Epithelial cell of proximal tubule (primary cell): ENCODE measurements around the gene PDHX. TPM values are rescaled to one million over a fixed set of nuclear protein-coding genes. Genes with fewer than 3 reads are reported as not detected.
"Not testable (repeated sequence)": the region's sequence is repeated elsewhere in the genome, so short reads cannot be mapped to it uniquely, and the experiment has no call there.

ENCODE experiments used
- DNase-seq: peaks from one replicate; pipeline ENCODE4 v3.0.0-alpha.2; 2011; ENCODE audit warnings: low read depth
- H3K4me3 ChIP-seq: 2 replicates; pipeline ENCODE4 v1.5.1; 2011; ENCODE audit warnings: low read depth, mild to moderate bottlenecking, low read length
- total RNA-seq: library from RNA; depleted of rRNA; stranded (reverse); fragments of >200 nt; gene quantifications from 2 replicates; pipeline ENCODE4 v1.2.3, GENCODE V29; 2015
- TF ChIP-seq, protein P1 (sequence below): conservative IDR thresholded peaks from 2 replicates; pipeline ENCODE4 v1.5.1; 2012; ENCODE audit warnings: low read depth, mild to moderate bottlenecking, low read length

The PDHX gene
- total RNA-seq, 1 donor from 2014 or later = 19.3 TPM

DNA sequence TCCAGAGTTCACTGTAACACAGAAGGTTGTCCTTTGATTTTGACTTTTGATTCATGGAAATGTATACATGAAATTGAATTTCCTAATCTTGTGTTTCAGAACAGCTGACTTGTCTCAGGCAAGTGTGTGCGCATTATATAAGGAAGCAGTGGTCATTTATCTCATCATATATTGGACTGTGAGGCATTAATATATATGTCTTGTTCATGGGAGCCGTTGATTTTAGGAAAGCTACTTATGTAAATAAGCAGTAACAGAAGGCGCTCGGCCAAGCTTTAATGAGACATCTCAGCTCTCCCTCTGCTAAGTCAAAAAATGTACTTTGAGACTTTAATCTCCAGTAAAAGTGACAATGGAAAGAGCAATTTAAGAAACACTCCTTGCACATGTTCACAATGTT is 100.5 kb downstream of the PDHX start:
- H3K4me3 ChIP-seq = no peak overlapping the region
- no peak for DNase-seq
- TF ChIP-seq, protein P1, sequence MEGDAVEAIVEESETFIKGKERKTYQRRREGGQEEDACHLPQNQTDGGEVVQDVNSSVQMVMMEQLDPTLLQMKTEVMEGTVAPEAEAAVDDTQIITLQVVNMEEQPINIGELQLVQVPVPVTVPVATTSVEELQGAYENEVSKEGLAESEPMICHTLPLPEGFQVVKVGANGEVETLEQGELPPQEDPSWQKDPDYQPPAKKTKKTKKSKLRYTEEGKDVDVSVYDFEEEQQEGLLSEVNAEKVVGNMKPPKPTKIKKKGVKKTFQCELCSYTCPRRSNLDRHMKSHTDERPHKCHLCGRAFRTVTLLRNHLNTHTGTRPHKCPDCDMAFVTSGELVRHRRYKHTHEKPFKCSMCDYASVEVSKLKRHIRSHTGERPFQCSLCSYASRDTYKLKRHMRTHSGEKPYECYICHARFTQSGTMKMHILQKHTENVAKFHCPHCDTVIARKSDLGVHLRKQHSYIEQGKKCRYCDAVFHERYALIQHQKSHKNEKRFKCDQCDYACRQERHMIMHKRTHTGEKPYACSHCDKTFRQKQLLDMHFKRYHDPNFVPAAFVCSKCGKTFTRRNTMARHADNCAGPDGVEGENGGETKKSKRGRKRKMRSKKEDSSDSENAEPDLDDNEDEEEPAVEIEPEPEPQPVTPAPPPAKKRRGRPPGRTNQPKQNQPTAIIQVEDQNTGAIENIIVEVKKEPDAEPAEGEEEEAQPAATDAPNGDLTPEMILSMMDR = no peak

DNA sequence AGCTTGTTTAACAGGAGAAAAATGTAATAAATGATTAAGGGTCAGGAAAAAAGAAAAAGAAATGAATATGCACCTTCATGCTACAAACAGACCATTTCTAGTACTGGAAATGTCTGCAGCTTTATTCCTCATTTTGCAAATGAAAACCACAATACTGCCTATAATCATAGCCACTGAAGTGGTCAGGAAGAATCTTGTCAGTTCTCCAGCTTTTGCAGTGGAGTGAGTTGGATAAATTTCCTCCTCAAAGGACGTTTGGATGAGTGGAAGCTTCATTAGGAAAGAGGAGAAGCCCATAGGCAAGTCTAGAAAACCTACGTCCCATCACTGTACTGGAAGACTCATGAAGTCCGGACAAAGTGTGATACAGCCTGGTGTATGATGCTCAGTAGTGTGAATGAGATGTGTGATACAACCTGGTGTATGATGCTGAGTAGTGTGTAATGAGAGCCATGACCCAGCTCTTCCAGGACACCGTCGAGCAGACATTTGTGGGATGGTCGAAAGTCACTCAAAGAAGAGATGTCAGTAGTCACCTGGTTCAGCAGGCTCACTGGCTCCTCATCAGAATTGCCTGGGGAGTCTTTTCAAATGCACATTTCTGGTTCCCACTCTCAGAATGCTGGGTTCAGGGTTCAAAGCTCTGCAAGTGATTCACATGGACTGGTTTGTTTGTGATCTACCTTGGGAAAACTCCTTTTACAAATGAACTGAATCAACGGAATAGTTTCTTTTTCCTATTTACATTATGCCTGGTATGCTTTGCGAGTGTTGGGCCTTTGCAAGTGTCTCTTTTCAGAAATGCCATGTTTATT is 101.3 kb downstream of the PDHX start:
- TF ChIP-seq, protein P1 = no peak
- no peak overlapping the region for H3K4me3 ChIP-seq
- DNase-seq = no peak

DNA sequence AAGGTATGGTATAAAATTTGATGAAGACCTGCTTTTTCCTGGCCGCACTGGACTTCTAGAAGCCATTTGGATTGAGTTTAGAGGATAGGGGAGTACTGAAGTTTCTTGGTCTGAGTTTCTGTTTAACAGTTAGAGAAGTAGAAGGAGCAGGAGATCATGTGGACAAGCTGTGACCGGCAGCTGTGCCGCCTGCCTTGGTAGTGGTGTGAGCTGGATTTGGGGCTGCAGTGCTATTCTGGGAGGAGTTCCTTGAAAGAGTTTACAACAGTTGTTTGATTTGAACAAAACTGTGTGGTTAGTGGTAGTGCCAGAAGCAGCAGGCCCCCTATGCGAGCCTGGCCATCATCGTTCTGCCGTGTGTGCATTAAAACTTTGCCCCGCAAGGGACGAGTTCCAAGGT is 105.2 kb downstream of the PDHX start:
- no peak overlapping the region for H3K4me3 ChIP-seq
- TF ChIP-seq, protein P1 = no peak
- DNase-seq = no peak

DNA sequence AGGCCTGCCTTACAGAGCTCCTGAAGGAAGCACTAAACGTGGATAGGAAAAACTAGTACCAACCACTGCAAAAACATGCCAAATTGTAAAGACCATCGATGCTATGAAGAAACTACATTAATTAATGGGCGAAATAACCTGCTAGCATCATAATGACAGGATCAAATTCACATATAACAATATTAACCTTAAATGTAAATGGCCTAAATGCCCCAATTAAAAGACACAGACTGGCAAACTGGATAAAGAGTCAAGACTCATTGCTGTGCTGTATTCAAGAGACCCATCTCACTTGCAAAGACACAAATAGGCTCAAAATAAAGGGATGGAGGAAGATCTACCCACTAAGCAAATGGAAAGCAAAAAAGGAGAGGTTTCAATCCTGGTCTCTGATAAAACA is 107.5 kb downstream of the PDHX start:
- H3K4me3 ChIP-seq, DNase-seq: not testable (repeated sequence)

GRCh38 chr11:35028007-35028406 is 111.6 kb downstream of the PDHX start:
- not testable (repeated sequence) for DNase-seq, H3K4me3 ChIP-seq

DNA sequence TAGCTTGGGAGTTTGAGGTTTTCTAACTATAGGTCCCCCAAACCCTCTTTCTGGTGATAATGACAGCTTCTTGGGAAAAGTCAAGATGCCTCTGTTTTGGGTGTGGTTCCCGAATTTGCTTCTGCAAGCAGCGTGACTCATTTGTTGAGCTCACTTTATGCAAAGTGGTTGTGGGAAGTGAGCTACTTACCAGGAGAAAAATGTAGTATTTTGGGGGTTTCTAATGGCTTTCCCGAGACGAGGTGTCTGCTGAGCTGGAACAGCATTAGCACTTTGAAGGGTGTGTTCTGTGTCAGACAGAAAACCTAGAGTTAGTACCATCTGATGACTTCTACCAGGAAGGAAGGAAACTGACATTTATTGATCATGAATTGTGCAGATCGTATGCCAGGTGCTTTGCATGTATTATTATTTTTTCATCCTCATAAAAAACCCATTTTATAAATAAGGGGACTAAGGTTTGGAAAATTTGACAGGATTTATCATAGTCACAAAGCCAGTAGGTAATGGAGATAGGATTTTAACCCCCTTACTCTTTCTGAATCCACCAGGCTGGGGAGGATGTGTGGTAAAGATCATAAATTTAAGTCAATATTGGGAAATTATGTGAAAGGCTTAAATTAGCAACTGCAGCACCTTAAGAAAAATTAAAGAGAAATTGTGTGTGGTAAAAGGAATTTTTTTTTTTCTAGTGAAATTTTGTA is 113.7 kb downstream of the PDHX start:
- TF ChIP-seq, protein P1 = no peak
- no peak overlapping the region for H3K4me3 ChIP-seq
- no peak for DNase-seq

- DNase-seq = peak; percentile 85
- TF ChIP-seq, protein P1 = no peak
- no peak overlapping the region for H3K4me3 ChIP-seq
Observed at GRCh38 chr11:35030716-35031213, 114.3 kb downstream of the PDHX start.

DNA sequence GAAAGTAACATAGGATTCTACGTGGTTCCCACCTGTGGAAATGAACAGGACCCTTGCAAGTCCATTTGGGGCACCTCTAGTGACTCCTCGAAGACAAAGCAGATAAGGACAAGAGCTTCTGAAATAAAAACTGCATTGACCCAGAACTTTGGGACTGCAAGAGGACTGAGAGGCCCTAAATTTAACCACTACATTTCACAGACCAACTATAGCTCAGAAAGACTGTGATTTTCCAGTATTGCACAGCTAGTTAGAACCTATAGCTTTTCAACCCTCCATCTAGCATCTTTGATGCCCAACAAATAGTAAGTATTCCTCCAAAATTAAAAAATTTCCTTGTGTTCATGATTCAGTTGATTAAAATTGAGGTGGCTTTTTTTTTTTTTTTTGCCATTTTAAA is 114.9 kb downstream of the PDHX start:
- DNase-seq = no peak
- no peak overlapping the region for H3K4me3 ChIP-seq
- TF ChIP-seq, protein P1 = no peak
